Measurements from ENCODE around the gene RPL10A.

Gene RPL10A

GRCh38 chr6:35476004-35476403 is 7.8 kb downstream of the RPL10A start:
- no peak for DNase-seq

- DNase-seq: no peak
Observed at GRCh38 chr6:35477028-35477427, 8.8 kb downstream of the RPL10A start.

GRCh38 chr6:35477551-35478179 is 9.5 kb downstream of the RPL10A start:
- no peak for DNase-seq

GRCh38 chr6:35478259-35478658 is 10.1 kb downstream of the RPL10A start:
- DNase-seq: no peak

DNA sequence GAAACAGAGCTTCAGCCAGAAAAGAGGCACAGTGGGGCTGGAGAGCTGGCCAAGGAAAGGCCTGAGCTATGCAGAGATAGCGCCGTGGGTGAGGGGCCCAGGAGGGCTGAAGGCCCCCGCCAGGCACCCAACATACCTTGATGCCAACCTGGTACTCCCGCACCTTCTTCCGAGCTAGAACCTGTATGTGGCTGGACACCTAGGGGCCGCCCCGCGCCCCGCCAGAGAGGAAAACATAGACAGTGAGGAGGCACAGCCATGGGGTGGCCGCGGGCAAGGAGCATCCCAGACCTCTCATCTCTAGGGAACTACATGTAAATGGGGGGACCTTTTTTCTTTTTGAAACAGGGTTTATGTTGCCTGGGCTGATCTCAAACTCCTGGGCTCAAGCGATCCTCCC is 12.0 kb downstream of the RPL10A start:
- no peak for DNase-seq

- no peak for DNase-seq
Observed at GRCh38 chr6:35481226-35481625, 13.0 kb downstream of the RPL10A start.

- DNase-seq: no peak
Observed at GRCh38 chr6:35483062-35483461, 14.9 kb downstream of the RPL10A start.

GRCh38 chr6:35483490-35483889 is 15.3 kb downstream of the RPL10A start:
- DNase-seq: no peak

GRCh38 chr6:35483893-35484645 is 15.9 kb downstream of the RPL10A start:
- DNase-seq: no peak

DNA sequence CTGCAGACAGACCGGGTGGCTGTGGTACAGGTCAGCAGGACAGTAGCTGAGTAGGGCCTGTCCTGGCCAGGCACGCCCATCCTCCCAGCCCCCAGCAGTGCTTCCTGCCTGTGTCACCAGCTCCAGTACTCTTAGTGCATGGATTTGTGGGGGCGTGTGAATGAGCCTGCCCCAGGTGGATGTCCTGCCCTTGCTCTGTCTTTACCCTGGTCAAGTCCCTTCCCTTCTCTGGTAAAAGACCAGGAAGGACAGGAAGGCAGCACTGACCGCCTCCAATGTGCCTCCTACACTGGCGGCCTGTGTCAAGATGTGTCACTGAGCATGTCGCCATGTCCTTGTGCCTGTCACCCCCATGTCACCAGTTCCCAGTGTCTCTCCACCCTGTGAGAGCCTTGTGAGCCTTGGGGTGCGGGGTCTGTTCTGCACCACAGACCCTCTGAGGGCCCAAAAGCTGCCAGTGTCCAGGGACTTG is 16.8 kb downstream of the RPL10A start:
- no peak for DNase-seq

DNA sequence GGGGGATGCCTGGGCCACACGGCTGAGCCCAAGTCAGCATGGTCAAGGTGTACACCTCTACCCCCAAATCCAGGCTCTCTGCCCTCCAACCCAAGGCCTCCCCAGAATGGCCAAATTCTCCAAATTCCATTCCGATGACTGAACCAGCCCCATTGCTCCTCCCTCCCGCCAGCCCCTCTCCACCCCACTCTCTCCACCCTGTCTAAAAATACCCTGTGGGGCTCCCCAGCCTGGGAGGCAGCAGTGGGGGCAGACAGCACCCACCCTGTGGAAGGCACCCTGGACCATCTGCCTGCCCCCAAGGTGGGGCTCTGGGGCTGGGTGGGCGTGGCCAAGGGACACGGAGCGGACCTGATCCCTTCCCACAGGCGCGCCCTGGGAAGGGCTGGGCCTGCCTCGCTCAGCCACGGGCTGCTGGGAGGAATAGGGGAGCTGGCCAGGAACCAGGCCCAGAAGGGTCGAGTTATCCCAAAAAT is 17.2 kb downstream of the RPL10A start:
- no peak for DNase-seq

GRCh38 chr6:35486005-35486925 is 18.1 kb downstream of the RPL10A start:
- DNase-seq: no peak

DNA sequence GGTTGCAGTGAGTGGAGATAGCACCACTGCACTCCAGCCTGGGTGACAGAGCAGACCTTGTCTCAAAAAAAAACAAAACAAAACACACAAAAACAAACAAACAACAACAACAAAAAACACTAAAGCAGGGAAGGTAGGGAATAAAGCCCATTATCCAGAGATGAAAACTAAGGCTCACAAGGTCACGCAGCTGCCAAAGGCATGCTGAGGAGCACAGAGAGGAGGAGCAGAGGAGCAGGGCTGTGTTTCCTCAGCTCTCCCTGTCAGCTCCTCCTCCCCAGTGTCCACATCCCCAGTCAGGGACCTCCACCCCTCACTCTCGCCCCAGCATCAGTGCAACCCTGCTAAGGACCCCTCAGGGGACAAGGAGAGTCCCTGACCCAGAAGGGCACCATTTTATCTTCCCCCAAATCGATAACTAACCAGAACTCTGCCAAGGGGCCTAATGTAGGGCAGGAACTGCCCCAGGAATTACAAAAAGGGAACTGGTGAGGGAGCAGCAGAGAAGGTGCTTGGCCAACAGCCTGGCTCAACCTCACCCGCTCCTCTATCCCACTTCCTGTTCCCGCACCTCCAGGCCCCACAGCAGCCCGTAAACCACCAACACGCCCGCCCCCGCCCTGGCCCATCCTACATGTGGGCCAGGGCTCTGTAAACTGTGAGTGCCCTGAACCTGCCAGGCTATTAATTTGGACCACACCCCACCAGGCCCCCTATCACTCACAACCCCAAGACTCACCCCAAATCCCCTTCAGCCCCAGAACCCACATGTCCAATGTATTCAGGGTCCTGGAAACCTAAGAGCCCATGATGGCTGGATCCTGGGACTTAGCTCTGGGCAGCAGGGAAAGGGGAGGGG is 19.7 kb downstream of the RPL10A start:
- no peak for DNase-seq

DNA sequence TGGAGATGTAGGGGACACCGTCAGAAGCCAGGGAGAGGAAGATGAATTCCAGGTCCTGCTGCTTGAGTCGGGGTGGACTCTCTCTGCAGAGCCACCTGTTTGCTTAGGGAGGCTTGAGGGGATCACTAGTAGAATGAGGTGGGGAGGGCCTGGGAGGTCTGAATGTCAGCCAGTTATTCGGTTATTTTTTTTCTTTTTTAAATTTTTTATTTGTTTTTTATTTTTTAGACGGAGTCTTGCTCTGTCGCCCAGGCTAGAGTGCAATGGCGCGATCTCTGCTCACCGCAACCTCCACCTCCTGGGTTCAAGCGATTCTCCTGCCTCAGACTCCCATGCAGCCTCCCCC is 20.3 kb downstream of the RPL10A start:
- no peak for DNase-seq

DNA sequence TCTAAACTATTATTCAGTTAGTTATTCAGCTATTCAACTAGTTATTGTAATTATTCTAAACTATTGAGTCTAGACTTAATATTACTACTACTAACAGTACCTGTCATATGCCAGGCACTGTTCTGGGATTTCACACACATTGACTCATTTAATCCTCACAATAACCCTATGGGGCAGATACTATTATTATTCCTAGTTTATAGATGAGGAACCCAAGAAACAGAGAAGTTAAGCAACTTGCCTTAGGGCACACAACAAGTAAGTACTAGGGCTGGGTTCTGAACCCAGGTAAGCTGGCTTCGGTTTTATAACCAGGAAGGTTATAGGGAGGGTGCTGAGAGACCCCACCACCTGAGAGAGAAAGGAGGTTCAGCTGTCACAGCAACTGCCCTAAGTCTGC is 20.9 kb downstream of the RPL10A start:
- DNase-seq: no peak

- DNase-seq: no peak
Observed at GRCh38 chr6:35489995-35490791, 22.0 kb downstream of the RPL10A start.

DNA sequence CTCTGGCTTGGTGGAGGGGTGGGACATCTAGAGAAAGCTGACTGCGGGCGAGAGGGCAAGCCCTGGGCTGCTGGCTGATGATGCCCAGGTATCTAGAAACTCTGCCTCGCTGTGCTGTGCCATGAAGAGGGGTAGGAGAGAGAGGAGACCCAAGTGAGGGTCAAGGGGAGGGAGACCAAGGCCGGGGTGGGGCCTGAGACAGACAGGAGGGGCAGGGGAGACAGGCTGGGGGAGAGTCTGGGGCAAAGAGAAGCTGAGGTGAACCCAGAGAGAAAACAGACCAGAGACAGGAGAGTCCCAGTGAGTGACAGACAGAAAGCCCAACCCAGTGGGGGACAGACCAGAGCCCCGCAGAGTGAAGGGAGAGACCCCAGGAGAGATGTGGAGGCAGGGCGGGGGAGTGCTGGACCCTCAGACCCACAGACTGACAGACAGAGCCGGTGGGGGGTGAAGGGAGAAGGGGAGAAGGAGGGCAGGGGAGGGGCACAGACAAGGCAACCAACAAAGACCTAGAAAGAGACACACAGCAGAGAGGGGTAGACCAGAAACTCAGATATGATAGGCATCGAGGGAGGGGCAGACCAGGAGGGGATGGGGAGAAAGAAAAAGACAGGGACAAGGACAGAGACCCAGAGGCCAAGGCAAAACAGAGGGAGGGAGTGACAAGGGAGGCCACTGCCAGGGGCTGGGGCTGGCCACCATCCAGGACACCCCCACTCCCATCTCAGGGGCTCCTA is 22.8 kb downstream of the RPL10A start:
- no peak for DNase-seq

- no peak for DNase-seq
Observed at GRCh38 chr6:35491558-35492257, 23.5 kb downstream of the RPL10A start.

GRCh38 chr6:35492258-35492973 is 24.2 kb downstream of the RPL10A start:
- no peak for DNase-seq

DNA sequence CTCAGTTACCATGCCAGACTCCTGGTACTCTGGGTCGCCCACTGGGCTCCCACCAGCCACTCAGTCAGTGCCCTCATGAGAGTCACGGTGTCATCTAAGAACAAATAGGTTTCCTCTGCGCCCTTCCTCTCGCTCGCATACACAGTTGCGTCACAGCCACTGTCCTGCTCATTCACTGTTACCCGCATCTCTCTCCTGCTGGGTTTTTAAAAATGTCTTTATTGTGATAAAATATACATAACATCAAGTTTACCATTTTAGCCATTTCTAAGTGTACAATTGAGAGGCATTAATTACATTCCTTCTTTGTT is 24.7 kb downstream of the RPL10A start:
- no peak for DNase-seq
